NOMO-1 treated with DMSO at 0.1 percent for 48 hours (cell line): ENCODE measurements around the gene PHTF2.
"Not testable (repeated sequence)": the region's sequence is repeated elsewhere in the genome, so short reads cannot be mapped to it uniquely, and the experiment has no call there.

Experiments
- DNase-seq: peaks from one replicate; lab custom pipeline; 2025; ENCODE audit not compliant: unreplicated experiment; lab: John Stamatoyannopoulos, UW

PHTF2 gene

DNA sequence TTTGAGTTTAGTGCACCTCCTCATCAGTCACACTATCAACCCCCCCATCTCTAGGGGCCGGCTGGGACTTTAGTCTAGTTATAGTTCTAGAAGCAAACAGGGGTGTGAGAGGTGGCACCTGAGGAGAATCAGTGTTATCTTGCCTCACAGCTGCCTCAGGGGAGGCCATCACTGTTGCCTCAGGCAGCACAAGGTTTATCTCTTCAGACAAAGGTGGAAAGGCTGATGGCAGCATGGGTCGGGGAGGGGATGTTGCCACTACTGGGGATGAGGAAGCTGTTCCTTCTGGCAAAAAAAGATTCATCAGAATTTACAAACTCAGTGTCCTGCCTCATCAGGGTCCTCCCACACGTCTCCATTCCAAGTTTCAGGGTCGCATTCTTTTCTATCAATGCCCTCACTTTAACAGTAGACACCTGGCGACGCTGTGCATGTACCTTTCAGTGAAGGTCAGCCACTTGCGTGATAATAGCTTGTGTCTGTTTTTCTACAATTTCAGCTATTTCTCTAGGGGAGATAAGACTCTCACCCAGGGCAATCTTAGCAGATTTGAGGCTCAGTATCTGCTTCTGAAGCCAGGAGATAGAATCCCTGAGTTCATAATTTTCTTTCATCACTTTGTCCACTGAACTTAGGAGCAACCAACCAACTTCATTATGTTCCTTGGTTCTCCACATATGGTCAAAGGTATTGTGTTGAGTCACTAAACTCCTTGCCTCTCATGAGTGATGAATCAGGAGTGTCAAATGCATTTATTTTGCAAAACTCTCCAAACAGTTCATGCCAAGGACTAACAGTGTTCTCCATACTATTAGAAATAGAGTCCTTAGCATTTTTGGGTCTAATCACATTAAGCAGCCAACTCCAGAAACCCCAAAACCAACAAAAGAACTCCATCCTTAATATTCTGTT is 75.1 kb downstream of the PHTF2 start:
- not testable (repeated sequence) for DNase-seq

DNA sequence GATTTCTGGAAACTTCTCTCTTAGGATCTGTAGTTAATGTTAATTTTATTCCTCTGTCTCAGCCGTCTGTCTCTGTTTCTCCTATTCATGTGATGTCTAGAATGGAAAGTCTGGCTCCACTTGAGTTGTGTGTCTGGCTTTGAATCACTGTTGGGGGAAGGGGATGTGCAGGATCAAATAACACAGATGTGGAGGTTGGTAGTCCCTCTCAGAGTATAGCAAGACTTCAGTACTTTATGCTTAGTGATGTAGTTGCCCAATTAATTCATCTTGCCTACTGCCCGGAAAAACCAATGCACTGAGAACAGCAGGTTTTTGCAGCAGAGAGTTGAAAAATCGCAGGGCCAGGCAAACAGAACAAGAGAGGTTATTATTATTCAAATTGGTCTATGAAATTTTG is 79.2 kb downstream of the PHTF2 start:
- no peak for DNase-seq

DNA sequence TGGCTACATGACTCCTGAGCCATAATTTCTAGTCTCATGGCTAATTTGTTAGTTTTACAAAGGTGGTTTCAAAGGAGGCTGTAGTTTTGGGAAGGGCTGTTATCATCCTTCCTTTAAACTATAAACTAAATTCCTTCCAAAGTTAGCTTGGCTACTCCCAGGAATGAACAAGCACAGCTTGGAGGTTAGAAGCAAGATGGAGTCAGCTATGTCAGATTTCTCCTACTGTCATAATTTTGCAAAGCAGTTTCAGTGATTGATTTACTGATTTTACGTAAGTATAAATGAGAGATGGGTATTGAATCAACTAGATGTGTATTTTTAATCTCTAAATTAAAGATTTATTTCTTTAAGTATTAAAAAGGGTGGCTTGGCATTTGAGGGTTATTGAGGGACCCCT is 79.9 kb downstream of the PHTF2 start:
- no peak for DNase-seq

DNA sequence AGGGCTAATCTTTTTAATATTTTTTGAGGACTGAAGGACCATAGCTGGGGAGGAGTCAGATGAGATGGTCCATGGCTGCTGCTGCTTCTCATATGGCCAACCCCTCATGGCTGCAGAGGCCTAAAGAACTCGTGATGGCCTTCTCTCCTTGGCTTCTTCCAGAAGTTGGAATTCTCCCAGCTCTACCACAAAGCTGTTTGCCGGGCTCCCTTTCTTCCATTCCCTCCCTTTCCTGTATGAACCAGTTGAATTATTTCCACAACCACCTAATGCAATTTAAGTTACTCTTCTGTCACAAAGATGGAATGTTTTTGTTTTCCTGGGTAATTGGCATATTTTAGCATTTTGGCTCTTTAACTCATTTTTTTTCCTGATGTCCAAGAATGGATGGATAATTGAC is 80.7 kb downstream of the PHTF2 start:
- DNase-seq: no peak

DNA sequence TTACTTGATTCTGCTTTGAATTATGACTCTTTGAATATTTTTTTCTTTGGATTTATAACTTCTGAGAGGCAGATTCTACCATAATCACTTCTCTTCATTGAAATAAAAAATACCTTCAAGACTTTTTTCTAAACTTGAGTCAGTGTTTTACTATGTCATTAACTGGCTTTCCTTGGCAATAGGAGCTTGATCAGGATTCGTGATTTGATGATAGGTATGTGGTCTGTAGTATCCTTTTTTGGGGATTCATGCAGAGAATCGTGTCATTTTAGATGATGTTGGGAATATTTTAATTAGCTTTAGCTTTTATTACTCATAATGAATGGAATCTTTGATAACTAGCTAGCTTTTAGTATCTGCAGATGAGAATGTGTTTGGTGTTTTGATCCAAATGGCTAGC is 83.3 kb downstream of the PHTF2 start:
- DNase-seq: no peak

DNA sequence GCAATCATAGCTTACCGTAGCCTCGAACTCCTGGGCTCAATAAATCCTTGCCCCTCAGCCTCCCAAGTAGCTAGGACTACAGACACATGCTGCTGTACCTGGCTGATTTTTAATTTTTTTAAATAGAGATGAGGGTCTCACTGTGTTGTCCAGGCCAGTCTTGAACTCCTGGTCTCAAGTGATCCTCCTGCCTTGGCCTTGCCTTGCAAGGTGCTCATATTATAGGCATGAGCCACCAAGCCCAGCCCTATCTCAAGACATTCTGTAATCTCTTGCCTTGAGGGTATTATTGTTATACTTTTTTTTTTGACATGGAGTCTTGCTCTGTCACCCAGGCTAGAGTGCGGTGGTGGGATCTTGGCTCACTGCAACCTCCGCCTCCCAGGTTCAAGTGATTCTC is 86.6 kb downstream of the PHTF2 start:
- no peak for DNase-seq

DNA sequence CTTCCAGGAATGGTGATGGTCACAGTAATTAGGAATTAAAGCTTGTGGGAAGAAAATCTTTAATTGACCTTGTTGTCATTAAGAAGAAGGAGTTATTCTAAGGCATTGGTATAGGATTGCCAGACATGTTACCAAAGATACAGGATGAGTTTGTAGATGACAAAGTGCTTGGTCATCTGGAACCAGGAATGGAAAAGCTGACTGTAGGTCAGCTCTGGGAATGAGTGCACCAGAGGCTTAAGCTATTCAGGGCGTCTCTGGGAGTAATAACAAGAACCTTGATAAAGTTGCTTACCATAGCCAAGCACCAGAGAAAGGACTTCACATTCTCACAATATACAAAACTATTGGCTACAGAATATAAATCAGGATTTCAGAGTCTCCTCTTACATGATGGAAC is 89.0 kb downstream of the PHTF2 start:
- no peak for DNase-seq

DNA sequence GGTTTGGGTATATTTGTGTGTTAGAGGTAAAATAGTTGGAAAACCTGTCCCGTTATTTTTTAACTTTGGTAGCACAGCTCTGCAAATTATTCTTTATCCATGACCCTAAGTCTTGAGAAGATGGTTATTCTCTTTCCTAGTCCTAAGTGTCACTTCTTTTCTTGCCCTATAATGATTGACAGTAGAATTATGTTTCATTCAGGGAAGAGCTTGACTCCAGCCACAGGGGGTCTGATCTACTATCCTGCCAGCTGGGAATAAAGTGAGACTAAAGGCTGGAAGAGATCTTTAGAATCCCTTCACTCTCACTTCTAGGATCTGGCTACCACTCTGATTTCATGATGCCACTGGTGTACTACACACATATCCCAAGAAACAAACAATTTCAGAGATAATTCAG is 90.4 kb downstream of the PHTF2 start:
- DNase-seq: no peak

DNA sequence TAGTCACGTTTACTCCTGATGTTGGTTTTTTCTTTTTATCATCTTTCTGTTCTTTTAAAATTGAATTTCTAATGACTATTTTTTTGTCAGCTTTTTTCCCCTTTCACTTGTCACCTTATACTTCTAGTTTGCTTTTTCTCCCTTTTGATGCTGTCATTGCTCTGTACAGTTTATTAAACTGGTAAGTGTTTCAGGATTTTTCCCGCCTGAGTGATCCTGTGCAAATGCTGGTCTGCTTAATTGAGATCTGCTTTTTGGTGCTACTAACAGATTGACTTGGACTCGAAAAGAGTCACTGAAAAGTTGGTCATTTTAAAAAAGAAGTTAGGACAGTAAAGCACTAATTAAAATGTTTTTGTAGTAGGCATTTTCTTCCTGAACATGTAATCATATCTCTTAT is 95.2 kb downstream of the PHTF2 start:
- DNase-seq: no peak

DNA sequence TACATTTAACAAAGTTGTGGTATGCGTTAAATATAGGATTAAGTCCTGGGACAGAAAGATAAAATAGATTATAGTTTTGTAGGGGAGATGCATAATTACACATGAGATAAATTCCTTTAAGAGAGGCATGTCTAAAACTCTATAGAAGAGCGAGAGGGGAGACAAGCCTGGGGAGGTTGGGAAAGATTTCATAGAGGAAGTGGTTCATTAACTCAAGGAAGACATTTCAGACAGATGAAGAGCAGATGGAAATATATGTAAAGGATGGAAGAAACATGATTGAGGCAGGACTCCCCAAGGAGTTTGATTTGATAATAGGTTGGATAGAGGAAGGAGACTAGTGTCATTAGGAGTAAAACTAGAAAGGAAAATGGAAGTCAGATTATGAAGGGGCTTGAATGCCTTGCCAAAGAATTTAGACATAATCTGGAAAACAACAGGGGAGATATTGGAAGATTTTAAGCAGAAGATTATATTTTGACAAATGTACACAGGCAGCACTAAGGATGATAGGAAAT is 96.1 kb downstream of the PHTF2 start:
- DNase-seq: peak; percentile 46

DNA sequence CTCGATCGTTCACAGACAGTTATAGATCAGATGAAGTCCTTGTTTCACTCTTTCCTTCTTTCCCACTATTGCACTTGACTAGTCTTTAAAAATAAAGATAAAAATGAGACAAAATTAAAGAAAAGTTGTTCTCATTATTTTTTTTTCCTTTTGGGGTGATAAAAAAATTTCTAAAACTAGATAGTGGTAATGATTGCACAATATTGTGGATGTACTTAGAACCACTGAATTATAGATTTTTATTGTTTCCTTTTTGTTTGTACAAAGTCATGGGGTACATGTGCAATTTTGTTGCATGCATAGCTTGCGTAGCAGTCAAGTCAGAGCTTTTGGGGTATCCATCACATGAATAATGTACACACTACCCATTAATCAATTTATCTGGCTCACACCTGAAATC is 97.3 kb downstream of the PHTF2 start:
- DNase-seq: peak; percentile 29

DNA sequence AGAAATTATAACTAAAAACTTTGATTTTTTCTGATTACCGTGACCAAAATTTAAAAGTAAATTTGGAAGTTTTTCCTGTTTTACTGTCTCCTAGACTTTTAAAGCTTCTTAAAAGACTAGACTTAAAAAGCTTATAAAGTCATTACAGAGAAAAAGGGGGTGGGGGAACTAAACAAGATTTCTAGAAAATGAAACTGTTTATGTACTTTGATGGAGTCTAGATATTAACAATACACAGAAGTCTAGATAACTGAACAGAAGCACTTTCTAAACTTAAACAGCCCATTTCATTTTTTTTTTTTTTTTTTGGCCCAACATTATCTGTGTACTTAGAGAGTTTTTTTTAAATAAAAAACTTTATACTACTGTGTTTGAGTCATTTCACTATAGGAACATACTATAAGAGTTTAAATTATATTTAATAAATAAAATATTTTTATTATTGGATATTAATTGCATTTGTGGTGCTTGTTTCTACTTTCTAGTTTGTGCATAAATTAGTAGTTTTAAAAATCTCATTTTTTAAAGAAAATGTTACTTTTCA is 98.5 kb downstream of the PHTF2 start:
- DNase-seq: no peak

DNA sequence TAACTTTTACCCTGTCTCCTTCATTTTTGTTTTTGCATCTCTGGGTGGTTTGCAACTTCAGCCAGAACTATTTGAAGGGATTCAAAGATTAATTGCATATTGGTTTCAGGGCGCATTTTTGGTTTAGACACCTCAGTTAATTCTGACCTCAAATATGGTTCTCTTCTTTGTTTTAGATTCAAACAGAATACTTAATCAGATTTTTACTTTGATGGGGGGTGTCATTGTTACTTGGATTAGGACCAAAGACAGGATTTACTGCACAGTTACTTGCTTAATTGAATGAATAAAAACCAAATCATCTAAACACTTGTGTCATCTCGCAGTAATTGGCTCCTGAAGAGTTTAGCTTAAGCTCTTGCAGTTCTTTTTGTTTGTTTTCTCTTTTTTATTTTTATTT is 100.9 kb downstream of the PHTF2 start:
- DNase-seq: no peak

DNA sequence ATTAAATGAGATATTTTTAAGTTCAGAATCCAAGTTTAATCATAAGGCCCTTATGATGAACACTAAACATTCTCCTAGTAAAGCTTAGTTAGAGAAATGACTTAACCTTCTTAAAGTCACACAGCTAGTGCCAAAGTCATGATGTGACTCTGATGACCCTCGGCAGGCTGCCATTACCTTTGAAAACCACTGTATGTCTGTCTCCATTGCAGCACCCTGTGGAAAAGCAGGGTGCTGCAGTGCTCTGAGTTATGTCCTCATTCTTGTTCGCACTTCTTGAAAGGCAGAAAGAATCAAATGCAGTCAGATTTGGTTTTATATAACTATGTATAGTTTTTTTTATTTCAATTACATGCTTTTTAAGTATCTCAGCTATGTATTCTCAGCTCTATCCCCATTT is 105.0 kb downstream of the PHTF2 start:
- peak; percentile 23 for DNase-seq

DNA sequence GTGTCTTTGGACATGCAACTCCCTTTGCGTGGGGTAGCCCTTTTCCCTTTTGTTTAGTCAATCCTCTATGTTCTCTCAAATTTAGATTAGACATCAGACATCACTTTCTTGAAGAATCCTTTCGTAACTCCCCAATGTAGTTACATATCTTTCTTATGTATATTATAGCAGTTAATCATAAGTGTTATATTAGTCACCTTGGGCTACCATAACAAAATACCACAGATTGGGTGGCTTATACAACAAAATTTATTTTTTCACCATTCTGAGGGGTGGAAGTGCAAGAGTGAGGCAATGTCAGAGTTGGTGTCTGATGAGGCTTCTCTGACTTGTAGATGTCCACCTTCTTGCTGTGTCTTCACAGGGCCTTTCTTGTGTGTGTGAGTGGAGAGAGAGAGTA is 105.7 kb downstream of the PHTF2 start:
- DNase-seq: no peak

DNA sequence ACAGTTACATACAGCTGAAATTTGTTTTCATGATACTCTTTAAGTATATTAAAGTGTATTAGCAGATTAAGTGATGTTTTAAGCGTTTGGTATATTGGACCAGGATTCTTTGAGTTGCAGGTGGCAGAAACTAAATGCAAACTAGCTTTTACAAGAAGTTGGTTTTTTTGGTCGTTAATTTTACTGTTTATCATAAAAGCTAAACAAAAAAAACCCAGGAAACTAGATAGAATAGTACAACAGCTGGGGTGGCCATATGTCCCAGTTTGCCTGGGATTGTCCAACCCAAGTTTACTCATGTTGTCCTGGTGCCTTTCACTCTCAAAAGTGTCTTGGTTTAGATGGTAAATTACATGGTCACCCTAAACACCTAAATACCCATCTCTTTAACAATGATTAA is 108.7 kb downstream of the PHTF2 start:
- DNase-seq: no peak

DNA sequence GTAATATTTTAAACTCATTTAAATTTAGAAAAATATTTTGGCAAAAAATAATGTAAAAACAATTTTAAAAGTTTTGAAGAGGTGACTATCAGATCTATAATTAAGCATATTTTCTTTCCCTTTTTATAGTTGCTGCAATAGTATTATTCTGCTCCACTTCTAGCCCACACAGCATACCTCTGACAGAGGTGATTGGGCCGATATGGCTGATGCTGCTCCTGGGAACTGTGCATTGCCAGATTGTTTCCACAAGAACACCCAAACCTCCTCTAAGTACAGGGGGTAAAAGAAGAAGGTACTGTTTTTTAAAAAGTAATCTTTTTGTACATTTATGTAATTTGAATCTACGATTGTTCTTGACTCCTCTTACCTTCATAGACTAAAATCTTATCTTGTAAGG is 110.1 kb downstream of the PHTF2 start:
- DNase-seq: no peak

DNA sequence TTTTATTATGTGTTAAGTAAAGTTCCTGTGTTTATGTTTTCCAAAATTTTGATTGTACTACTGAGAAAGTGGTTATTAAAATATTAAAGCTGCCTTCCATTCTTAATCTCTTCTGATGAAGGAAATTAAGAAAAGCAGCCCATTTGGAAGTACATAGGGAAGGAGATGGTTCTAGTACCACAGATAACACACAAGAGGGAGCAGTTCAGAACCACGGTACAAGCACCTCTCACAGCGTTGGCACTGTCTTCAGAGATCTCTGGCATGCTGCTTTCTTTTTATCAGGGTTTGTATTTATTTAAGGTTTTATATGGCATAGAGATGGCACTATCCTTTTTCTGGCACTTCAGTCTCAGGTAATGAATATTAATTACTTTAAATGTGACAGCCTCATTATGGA is 111.6 kb downstream of the PHTF2 start:
- no peak for DNase-seq

DNA sequence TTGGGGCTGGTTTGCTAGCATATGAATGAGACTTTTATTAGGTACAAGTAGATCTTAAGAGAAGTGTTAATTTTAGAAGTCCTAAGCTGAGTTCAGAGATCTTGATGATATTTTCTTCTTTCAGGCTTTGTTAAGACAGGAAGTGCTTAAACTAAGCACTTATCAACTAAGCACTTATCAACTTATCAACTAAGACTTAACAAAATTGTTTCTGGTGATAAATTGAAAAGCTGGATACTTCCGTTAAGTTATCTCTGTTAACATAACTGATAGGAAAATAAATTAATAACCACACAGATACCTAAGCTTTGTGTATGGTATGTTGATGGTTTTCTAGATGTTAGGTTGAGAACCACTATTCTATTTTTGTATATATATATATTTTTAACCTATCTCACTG is 113.7 kb downstream of the PHTF2 start:
- no peak for DNase-seq

DNA sequence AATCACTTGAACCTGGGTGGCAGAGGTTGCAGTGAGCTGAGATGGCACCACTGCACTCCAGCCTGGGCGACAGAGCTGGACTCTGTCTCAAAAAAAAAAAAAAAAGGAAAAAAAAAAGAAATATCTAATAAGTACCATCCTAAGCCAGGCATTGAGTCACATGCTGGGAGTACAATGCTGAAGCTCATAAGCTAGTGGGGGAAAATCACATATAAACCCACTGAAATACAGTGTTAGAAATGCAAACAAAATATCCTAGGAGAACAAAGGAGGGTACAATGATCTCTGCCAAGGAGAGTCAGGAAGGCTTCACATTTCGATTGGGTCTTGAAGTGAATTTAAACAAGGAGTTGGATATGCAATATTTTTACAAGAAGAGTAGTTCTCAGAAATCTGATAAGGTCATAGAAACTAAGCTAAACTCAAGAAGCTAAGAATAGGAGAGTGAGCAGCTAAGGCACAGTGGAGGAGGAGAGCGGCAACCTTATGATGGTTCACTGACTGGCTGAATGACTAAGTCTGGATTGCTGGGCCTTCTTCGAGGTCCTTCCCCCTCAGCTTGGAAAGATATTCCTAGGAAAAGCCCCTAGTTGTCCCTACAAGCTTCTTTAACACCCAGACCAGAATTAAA is 115.5 kb downstream of the PHTF2 start:
- no peak for DNase-seq

DNA sequence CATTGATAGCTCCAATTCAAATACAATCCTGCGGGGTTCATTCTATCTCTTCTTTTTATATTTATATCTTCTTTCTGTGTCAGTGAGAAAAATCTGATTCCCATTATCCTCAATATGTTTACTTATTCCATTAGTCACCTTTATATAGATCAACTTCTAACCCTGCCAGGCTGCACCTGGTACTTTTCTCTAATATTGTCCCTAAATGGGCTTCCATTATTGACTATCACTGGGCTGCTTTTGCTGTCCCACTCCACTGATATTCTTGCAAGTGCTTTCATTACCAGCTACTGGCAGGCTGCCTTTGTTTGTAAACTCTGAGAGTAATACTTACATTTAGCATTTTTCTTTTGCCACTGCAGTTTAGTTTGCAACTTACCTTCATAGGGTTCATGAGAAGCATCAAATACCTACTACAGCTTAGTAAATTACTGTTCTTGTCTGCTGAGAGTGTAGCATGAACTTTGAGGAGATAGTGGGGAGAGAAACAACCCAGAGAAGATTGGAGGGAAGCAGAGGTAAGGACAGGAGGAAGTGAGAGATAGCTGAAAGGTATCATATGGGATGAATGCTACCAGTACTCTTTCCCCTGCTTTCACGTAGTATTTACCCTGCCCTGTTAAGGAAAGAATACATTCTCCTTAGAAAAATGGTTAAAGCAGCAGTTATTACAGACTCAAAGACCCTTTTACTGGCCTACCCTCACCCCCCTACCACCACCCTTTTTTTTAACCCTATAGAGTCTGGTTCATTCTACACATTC is 119.1 kb downstream of the PHTF2 start:
- no peak for DNase-seq
